Measurements from ENCODE around the gene GPR150.

- no peak for TF ChIP-seq CTCF (IDR thresholded peaks at IDR 0.05)
- TF ChIP-seq POLR2AphosphoS5 (IDR thresholded peaks at IDR 0.05), result no peak
Measured at GRCh38 chr5:95668728-95669127, 48.8 kb downstream of the GPR150 start.
